ENCODE data around the gene TGFBR2. TPM values are rescaled to one million over a fixed set of nuclear protein-coding genes. Genes with fewer than 3 reads are reported as not detected.

Gene TGFBR2
- total and polyA plus RNA-seq, 10 of the 15 experiments (the other 5 are each of a cell fraction or from before 2014, with no cell fraction given) = 0.02 to 0.98 (median 0.18) TPM; not detected in 1

DNA sequence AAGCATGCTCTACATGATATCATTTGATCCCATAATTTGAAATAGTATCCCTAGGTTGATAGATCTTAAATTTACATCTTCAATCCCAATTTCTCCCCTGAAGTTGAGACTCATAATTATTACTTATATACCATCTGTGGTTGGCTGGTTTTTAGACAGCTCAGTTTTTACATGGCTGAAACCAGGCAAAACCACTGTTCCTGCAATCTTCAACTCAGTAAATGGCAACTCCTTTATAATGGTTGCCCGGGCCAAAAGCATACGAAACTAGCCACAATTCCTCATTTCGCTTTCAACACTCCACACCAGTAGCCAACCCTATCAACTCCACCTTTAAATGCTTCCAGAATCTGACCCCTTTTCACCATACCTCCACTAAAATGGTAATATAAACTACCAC is 118.5 kb downstream of the TGFBR2 start:
- H3K4me3 ChIP-seq = no peak overlapping the region
- TF ChIP-seq MTA3 (IDR thresholded peaks at IDR 0.05; ENCODE audit: borderline replicate concordance, low read length) (no peak), EP300 (IDR thresholded peaks at IDR 0.05; ENCODE audit: borderline replicate concordance in 1 of 2, control insufficient read depth in 1 of 2, low read depth in 2 of 2, low read length in 2 of 2) (no peak), CBFB (IDR thresholded peaks at IDR 0.05; ENCODE audit: low read depth) (no peak), CHD2 (IDR thresholded peaks at IDR 0.05; ENCODE audit: borderline replicate concordance, low read depth, low read length) (no peak), NFXL1 (IDR thresholded peaks at IDR 0.05; ENCODE audit: borderline replicate concordance) (no peak)
- no peaks in the 10 kb centered on the region for H3K9me3 ChIP-seq (replicated peaks; ENCODE audit: control insufficient read depth, insufficient read depth, low read length)
- FAIRE-seq (no peak), DNase-seq (ENCODE audit: low read depth, low spot score) (no peak), ATAC-seq (no peak)
- no peak overlapping the region for H3K4me2 ChIP-seq (ENCODE audit: control insufficient read depth, insufficient read depth)
- no peak overlapping the region for H3K9ac ChIP-seq (ENCODE audit: control insufficient read depth, insufficient read depth, low read length)
- H3K36me3 ChIP-seq (ENCODE audit: control insufficient read depth in 2 of 2, insufficient read depth in 2 of 2, low read length in 1 of 2) = no peaks in the 10 kb centered on the region
- H3K27me3 ChIP-seq (replicated peaks in 1 of 2; ENCODE audit: control insufficient read depth in 2 of 2, insufficient read depth in 2 of 2, low read length in 1 of 2) = no peaks in the 10 kb centered on the region; a peak in 1 of 4 replicates
- intact Hi-C loops (cut with micrococcal nuclease; ENCODE audit: unreplicated experiment) (no loop called here), in situ Hi-C loops (cut with MboI) (no loop called here)
- no peaks in the 10 kb centered on the region for H4K20me1 ChIP-seq (ENCODE audit: control insufficient read depth, insufficient read depth)
- POLR2A ChIA-PET = no interaction called here
- RAD21 ChIA-PET (ENCODE audit: unreplicated experiment) = no interaction called here
- 15% methylated on average over 3 of the region's 3 CpGs for WGBS (ENCODE audit: insufficient coverage, insufficient replicate concordance, low lambda C conversion rate, missing lambda C conversion rate)
- no peak overlapping the region for H3K27ac ChIP-seq (ENCODE audit: control insufficient read depth, insufficient read depth)
- no TSS peak for BruUV-seq (replicated peaks)
- H2AFZ ChIP-seq (ENCODE audit: control insufficient read depth, low read depth, low read length) = no peak overlapping the region
- H3K79me2 ChIP-seq (ENCODE audit: control insufficient read depth, insufficient read depth, low read length) = no peaks in the 10 kb centered on the region
- no peaks in the 10 kb centered on the region for H3K4me1 ChIP-seq (ENCODE audit: control insufficient read depth, insufficient read depth, low read length)
- CTCF ChIA-PET = no interaction called here
- SMC1A ChIA-PET (ENCODE audit: uncharacterized antibody, unreplicated experiment) = no interaction called here

DNA sequence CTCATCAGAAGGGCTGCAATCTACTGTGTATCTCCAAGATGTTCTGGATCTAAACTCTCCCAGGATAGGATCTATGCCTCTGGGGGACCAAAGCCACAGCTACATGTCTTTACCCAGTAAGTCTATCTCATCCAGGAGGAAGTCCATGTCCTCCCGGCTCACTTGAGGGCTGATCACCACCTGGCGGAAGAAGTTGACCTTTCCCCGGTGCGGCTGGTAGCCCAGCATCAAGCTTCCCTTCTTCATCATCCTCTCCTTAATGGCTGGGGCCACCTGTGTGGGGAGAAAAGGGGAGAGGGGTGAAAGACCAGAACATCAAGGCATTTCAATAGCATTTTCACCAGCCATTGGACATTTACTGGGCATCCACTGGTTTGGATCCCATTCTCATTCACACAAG is 121.7 kb downstream of the TGFBR2 start:
- intact Hi-C loops (cut with micrococcal nuclease; ENCODE audit: unreplicated experiment) = no loop called here
- TF ChIP-seq, protein P1, sequence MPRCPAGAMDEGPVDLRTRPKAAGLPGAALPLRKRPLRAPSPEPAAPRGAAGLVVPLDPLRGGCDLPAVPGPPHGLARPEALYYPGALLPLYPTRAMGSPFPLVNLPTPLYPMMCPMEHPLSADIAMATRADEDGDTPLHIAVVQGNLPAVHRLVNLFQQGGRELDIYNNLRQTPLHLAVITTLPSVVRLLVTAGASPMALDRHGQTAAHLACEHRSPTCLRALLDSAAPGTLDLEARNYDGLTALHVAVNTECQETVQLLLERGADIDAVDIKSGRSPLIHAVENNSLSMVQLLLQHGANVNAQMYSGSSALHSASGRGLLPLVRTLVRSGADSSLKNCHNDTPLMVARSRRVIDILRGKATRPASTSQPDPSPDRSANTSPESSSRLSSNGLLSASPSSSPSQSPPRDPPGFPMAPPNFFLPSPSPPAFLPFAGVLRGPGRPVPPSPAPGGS (IDR thresholded peaks at IDR 0.05; ENCODE audit: borderline replicate concordance, insufficient read depth, low read depth, low read length, poor library complexity, severe bottlenecking) = no peak
- TF ChIP-seq RB1 (IDR thresholded peaks at IDR 0.05; ENCODE audit: borderline replicate concordance) (no peak), CHD1 (IDR thresholded peaks at IDR 0.05; ENCODE audit: low read depth, low read length) (no peak), BHLHE40 (IDR thresholded peaks at IDR 0.05; ENCODE audit: borderline replicate concordance in 1 of 2, low read depth in 2 of 2, low read length in 1 of 2) (no peak), MEF2B (IDR thresholded peaks at IDR 0.05; ENCODE audit: partially characterized antibody, poor library complexity, severe bottlenecking) (no peak), HCFC1 (IDR thresholded peaks at IDR 0.05; ENCODE audit: low read length) (no peak)
- TF ChIP-seq, protein P2, sequence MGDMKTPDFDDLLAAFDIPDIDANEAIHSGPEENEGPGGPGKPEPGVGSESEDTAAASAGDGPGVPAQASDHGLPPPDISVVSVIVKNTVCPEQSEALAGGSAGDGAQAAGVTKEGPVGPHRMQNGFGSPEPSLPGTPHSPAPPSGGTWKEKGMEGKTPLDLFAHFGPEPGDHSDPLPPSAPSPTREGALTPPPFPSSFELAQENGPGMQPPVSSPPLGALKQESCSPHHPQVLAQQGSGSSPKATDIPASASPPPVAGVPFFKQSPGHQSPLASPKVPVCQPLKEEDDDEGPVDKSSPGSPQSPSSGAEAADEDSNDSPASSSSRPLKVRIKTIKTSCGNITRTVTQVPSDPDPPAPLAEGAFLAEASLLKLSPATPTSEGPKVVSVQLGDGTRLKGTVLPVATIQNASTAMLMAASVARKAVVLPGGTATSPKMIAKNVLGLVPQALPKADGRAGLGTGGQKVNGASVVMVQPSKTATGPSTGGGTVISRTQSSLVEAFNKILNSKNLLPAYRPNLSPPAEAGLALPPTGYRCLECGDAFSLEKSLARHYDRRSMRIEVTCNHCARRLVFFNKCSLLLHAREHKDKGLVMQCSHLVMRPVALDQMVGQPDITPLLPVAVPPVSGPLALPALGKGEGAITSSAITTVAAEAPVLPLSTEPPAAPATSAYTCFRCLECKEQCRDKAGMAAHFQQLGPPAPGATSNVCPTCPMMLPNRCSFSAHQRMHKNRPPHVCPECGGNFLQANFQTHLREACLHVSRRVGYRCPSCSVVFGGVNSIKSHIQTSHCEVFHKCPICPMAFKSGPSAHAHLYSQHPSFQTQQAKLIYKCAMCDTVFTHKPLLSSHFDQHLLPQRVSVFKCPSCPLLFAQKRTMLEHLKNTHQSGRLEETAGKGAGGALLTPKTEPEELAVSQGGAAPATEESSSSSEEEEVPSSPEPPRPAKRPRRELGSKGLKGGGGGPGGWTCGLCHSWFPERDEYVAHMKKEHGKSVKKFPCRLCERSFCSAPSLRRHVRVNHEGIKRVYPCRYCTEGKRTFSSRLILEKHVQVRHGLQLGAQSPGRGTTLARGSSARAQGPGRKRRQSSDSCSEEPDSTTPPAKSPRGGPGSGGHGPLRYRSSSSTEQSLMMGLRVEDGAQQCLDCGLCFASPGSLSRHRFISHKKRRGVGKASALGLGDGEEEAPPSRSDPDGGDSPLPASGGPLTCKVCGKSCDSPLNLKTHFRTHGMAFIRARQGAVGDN (IDR thresholded peaks at IDR 0.05) = no peak

More for the DNA sequence above, 121.7 kb downstream of the TGFBR2 start:
- Histone ChIP-seq H4K20me1 (ENCODE audit: control insufficient read depth, insufficient read depth) (no peaks in the 10 kb centered on the region), H3K4me2 (ENCODE audit: control insufficient read depth, insufficient read depth) (no peak overlapping the region), H3K4me1 (ENCODE audit: control insufficient read depth, insufficient read depth, low read length) (no peaks in the 10 kb centered on the region), H3K4me3 (no peak overlapping the region), H3K27ac (ENCODE audit: control insufficient read depth, insufficient read depth) (no peak overlapping the region), H2AFZ (ENCODE audit: control insufficient read depth, low read depth, low read length) (no peak overlapping the region), H3K36me3 (ENCODE audit: control insufficient read depth in 2 of 2, insufficient read depth in 2 of 2, low read length in 1 of 2) (no peaks in the 10 kb centered on the region), H3K79me2 (ENCODE audit: control insufficient read depth, insufficient read depth, low read length) (no peaks in the 10 kb centered on the region), H3K27me3 (replicated peaks in 1 of 2; ENCODE audit: control insufficient read depth in 2 of 2, insufficient read depth in 2 of 2, low read length in 1 of 2) (no peaks in the 10 kb centered on the region; a peak in 1 of 4 replicates), H3K9ac (ENCODE audit: control insufficient read depth, insufficient read depth, low read length) (no peak overlapping the region), H3K9me3 (replicated peaks; ENCODE audit: control insufficient read depth, insufficient read depth, low read length) (no peaks in the 10 kb centered on the region)
- RAD21 ChIA-PET (ENCODE audit: unreplicated experiment) = no interaction called here
- ATAC-seq = no peak
- SMC1A ChIA-PET (ENCODE audit: uncharacterized antibody, unreplicated experiment) = no interaction called here
- FAIRE-seq = no peak
- 77% methylated on average over 4 of the region's 4 CpGs for WGBS (ENCODE audit: insufficient coverage, insufficient replicate concordance, low lambda C conversion rate, missing lambda C conversion rate)
- POLR2A ChIA-PET = no interaction called here
- CTCF ChIA-PET = no interaction called here
- DNase-seq (ENCODE audit: low read depth, low spot score) = no peak
- BruUV-seq (replicated peaks) = no TSS peak
- in situ Hi-C loops (cut with MboI) = no loop called here
